Osteocyte (in vitro differentiated cells): Measurements from ENCODE around the gene CHKA. TPM values are rescaled to one million over a fixed set of nuclear protein-coding genes. Genes with fewer than 3 reads are reported as not detected.

ENCODE experiments used
- DNase-seq: peaks from one replicate; pipeline ENCODE4 v3.0.0; 2021; ENCODE audit warnings: mixed read lengths; ENCODE audit not compliant: unreplicated experiment; ENCODE audit errors: extremely low spot score
- H3K27ac Mint-ChIP-seq: one replicate; pipeline ENCODE4 v1.8.0; 2021; ENCODE audit warnings: mild to moderate bottlenecking, mixed read lengths; ENCODE audit not compliant: unreplicated experiment
- H3K27me3 Mint-ChIP-seq: one replicate; pipeline ENCODE4 v1.8.0; 2021; ENCODE audit warnings: mixed read lengths; ENCODE audit not compliant: unreplicated experiment
- H3K36me3 Mint-ChIP-seq: one replicate; pipeline ENCODE4 v1.8.0; 2021; ENCODE audit warnings: mixed read lengths; ENCODE audit not compliant: unreplicated experiment
- H3K4me1 Mint-ChIP-seq: one replicate; pipeline ENCODE4 v1.8.0; 2021; ENCODE audit warnings: mixed read lengths; ENCODE audit not compliant: unreplicated experiment
- H3K4me3 Mint-ChIP-seq: one replicate; pipeline ENCODE4 v1.8.0; 2021; ENCODE audit warnings: mild to moderate bottlenecking, moderate library complexity, mixed read lengths; ENCODE audit not compliant: unreplicated experiment
- H3K9me3 Mint-ChIP-seq: one replicate; pipeline ENCODE4 v1.8.0; 2021; ENCODE audit warnings: mixed read lengths; ENCODE audit not compliant: unreplicated experiment
- total RNA-seq: library from RNA; stranded (reverse); gene quantifications from 2 replicates; pipeline ENCODE4 v1.2.1, GENCODE V29; 2021
- TF ChIP-seq, protein P1 (sequence below): fragments of 200-600 bp; sonication (generic); IDR thresholded peaks from 2 replicates; pipeline ENCODE4 v1.5.0; 2021; ENCODE audit warnings: antibody characterized with exemption, mild to moderate bottlenecking, moderate library complexity

Gene CHKA
- total RNA-seq, 1 donor from 2014 or later, result 38.0 TPM

DNA sequence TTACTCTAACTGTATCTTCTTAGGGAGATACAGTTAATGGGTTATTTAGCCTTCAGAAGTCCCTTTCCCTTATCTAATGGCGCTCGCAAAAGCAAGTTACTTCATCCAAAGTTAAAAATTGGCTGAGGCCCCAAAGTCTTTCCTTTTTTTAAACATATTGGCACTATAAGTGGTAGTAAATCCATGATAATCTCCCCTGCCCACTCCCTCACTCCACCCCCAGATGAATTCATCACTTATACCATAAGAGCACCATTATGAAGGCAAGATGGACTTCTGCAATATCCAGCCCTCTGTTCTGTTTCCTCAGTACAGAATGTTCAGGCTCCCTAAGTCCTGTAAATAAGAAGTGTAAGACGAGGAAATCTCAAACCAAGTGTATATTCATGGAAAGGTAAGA lies 37.7 kb downstream of the CHKA start:
- no peaks in the 10 kb centered on the region for H3K27me3 Mint-ChIP-seq
- no peak overlapping the region for H3K4me3 Mint-ChIP-seq
- H3K4me1 Mint-ChIP-seq, result peaks cover 2% of the 10 kb centered on the region
- no peak for DNase-seq
- H3K36me3 Mint-ChIP-seq, result peaks cover 19% of the 10 kb centered on the region
- H3K27ac Mint-ChIP-seq, result no peak overlapping the region
- TF ChIP-seq, protein P1, sequence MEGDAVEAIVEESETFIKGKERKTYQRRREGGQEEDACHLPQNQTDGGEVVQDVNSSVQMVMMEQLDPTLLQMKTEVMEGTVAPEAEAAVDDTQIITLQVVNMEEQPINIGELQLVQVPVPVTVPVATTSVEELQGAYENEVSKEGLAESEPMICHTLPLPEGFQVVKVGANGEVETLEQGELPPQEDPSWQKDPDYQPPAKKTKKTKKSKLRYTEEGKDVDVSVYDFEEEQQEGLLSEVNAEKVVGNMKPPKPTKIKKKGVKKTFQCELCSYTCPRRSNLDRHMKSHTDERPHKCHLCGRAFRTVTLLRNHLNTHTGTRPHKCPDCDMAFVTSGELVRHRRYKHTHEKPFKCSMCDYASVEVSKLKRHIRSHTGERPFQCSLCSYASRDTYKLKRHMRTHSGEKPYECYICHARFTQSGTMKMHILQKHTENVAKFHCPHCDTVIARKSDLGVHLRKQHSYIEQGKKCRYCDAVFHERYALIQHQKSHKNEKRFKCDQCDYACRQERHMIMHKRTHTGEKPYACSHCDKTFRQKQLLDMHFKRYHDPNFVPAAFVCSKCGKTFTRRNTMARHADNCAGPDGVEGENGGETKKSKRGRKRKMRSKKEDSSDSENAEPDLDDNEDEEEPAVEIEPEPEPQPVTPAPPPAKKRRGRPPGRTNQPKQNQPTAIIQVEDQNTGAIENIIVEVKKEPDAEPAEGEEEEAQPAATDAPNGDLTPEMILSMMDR, result no peak
- H3K9me3 Mint-ChIP-seq, result no peaks in the 10 kb centered on the region

DNA sequence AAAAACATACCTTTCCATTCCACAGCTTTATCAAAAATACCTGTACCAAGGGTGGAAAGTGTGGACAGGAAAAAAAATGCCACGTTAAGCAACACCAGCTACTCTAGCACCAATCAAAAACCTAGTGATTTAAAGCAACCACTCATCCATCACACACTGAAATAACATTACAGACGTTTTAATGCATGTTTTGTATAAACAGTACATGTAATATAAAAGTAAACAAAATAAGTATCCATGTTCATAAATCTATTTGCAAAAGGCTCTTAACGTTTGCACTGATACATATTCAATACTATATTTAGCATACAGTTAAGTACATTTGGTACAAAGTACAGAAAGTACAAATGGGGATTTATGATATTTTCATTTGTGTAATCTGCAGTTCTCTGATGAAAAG lies 38.7 kb downstream of the CHKA start:
- H3K27me3 Mint-ChIP-seq, result no peaks in the 10 kb centered on the region

DNA sequence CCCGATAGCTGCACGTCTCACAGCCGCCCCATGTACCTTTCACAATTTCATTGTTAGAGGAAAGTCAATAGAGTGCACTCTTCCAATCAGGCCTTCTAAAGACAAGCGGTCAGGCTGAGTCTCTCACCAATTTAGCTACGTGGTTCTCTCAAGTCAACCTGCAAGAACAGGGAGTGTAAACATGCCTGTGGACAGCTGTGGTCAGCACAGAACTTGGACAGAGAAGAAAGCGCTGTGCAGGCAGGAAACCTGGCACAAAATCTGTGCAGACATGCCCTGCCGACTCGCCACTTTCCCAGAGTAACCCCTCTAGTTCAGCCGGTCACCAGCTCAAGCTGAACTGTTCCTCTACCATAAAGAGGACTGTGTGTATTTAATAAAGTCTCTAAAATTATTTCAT lies 39.5 kb downstream of the CHKA start:
- TF ChIP-seq, protein P1, result no peak
- H3K4me3 Mint-ChIP-seq, result no peak overlapping the region
- no peaks in the 10 kb centered on the region for H3K27me3 Mint-ChIP-seq
- peaks cover 24% of the 10 kb centered on the region for H3K36me3 Mint-ChIP-seq
- no peaks in the 10 kb centered on the region for H3K9me3 Mint-ChIP-seq
- no peak overlapping the region for H3K27ac Mint-ChIP-seq
- no peak for DNase-seq
- peaks cover 2% of the 10 kb centered on the region for H3K4me1 Mint-ChIP-seq

More for the DNA sequence above, 38.7 kb downstream of the CHKA start:
- DNase-seq, result no peak
- Mint-ChIP-seq H3K4me1 (peaks cover 2% of the 10 kb centered on the region), H3K4me3 (no peak overlapping the region), H3K9me3 (no peaks in the 10 kb centered on the region), H3K27ac (no peak overlapping the region), H3K36me3 (peaks cover 23% of the 10 kb centered on the region)
- TF ChIP-seq, protein P1, result no peak

DNA sequence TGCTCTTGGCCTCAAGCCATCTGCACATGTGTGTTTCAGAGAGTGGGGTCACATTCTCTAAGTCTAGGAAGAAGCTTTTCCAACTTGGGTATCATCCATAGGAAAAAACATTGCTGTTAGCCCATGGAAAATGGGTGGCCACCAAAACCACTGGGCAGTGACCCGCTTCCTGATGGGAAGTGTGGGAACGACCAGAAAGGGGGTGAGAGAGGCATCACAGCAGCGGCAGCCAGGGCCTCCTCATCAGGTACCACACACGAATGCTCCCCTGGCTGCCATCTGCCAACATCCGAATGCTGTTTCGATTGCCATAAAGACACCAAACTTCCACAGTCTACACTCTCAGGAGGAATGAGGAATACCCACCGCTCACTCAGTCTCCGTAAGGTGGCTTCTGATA lies 40.3 kb downstream of the CHKA start:
- peaks cover 2% of the 10 kb centered on the region for H3K4me1 Mint-ChIP-seq
- H3K4me3 Mint-ChIP-seq, result no peak overlapping the region
- no peak for DNase-seq
- H3K36me3 Mint-ChIP-seq, result peaks cover 25% of the 10 kb centered on the region
- TF ChIP-seq, protein P1, result no peak
- H3K27me3 Mint-ChIP-seq, result no peaks in the 10 kb centered on the region
- no peaks in the 10 kb centered on the region for H3K9me3 Mint-ChIP-seq
- no peak overlapping the region for H3K27ac Mint-ChIP-seq

DNA sequence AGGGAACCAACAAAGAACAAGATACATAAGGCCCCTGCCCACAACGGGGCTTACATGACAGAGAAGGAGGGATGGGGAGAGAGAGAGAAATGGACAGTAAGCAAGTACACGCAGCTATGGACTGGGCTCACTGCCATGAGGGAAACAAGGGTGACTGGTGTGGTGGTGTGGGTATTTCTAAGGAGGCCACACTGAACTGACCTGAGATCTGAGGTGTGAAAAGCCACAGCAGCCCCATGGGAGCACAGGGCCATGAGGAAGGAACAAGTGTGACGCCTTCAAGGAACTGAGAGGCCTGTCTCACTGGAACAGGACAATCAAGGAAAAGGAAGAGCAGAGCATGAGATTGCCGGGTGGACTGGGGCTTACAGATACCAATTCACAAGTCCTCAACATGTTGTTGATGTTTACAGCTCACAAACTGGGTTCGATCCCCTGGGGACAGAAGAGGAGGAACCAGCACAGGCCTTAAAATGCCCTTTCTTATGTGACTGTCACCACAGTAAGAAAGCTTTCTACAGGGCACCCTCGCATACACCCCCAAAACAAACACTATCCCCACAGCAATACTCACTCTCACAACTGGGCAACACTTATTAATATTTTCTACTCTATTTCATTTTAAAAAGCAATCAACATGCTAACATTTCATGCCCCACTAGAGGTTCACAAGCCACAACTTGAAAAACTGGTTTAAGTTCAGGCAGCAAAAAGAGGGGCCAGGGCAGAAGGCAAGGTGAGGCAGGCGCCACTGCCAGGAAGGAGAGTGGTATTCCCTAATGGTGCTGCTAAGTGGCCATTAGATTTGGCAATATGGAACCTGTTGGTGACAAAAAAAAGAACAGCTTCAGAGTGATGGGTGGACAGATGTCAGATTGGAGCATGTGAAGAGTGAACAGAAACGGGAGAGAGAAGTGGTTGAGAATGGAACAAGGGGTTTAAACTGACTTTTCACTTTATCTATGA lies 43.3 kb downstream of the CHKA start:
- peaks cover 2% of the 10 kb centered on the region for H3K4me1 Mint-ChIP-seq
- H3K27me3 Mint-ChIP-seq, result no peaks in the 10 kb centered on the region
- no peaks in the 10 kb centered on the region for H3K9me3 Mint-ChIP-seq
- no peak overlapping the region for H3K27ac Mint-ChIP-seq
- peaks cover 32% of the 10 kb centered on the region for H3K36me3 Mint-ChIP-seq
- H3K4me3 Mint-ChIP-seq, result no peak overlapping the region
- DNase-seq, result no peak
- TF ChIP-seq, protein P1, result no peak
